RWPE1 (cell line): ENCODE results near the gene BABAM2.

Source experiments
- CTCF ChIA-PET: fragments of 350-600 bp; sonication (Branson Sonifier 250); formaldehyde crosslinking; extraction: SDS; loops from one replicate; lab custom pipeline; 2021; lab: Yijun Ruan, JAX
- POLR2A ChIA-PET: fragments of 400-600 bp; formaldehyde crosslinking; extraction: SDS; loops from one replicate; lab custom pipeline; 2020; ENCODE audit warnings: antibody characterized with exemption; ENCODE audit not compliant: low non-redundant PET; lab: Yijun Ruan, JAX
- DNase-seq: peaks from one replicate; pipeline ENCODE4 v3.0.0; 2012; ENCODE audit warnings: low spot score
- H3K27ac ChIP-seq: fragments of 450-650 bp; 2 replicates; pipeline ENCODE4 v1.5.1; 2017
- TF ChIP-seq, protein P1 (sequence below): fragments of 450-650 bp; conservative IDR thresholded peaks from 2 replicates; pipeline ENCODE4 v1.5.1; 2017; ENCODE audit warnings: low read depth, mild to moderate bottlenecking

BABAM2 gene

DNA sequence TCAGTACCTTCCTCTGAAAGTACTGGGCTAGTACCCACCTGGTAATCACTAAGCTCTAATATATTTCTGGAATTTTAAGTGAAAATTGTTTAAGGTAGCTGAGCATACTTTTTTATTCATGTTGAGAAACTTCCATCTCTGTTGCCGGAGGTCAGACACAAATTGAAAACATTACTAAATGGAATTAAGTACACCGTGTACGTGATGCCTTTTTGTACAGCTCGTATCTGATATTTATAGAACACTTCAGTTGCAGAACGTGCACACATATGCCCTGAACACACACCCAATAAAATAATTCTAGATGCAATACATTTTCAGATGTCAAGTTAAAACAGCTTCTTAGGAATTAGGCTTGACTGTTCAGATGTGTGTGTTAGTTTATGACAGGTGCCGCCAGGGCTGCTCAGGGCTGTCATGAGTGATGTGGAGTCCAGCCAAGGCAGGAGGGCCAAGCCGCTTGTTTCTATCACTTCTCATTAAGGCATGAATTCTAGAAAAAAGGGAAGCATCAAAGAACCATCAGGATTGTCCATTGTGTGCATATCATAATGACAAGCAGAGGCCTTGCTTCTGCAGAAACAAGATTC, 421.2 kb downstream of the BABAM2 start:
- ChIA-PET POLR2A (no interaction called here), CTCF (no interaction called here)
- TF ChIP-seq, protein P1, sequence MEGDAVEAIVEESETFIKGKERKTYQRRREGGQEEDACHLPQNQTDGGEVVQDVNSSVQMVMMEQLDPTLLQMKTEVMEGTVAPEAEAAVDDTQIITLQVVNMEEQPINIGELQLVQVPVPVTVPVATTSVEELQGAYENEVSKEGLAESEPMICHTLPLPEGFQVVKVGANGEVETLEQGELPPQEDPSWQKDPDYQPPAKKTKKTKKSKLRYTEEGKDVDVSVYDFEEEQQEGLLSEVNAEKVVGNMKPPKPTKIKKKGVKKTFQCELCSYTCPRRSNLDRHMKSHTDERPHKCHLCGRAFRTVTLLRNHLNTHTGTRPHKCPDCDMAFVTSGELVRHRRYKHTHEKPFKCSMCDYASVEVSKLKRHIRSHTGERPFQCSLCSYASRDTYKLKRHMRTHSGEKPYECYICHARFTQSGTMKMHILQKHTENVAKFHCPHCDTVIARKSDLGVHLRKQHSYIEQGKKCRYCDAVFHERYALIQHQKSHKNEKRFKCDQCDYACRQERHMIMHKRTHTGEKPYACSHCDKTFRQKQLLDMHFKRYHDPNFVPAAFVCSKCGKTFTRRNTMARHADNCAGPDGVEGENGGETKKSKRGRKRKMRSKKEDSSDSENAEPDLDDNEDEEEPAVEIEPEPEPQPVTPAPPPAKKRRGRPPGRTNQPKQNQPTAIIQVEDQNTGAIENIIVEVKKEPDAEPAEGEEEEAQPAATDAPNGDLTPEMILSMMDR, result no peak
- H3K27ac ChIP-seq, result no peak overlapping the region
- no peak for DNase-seq

DNA sequence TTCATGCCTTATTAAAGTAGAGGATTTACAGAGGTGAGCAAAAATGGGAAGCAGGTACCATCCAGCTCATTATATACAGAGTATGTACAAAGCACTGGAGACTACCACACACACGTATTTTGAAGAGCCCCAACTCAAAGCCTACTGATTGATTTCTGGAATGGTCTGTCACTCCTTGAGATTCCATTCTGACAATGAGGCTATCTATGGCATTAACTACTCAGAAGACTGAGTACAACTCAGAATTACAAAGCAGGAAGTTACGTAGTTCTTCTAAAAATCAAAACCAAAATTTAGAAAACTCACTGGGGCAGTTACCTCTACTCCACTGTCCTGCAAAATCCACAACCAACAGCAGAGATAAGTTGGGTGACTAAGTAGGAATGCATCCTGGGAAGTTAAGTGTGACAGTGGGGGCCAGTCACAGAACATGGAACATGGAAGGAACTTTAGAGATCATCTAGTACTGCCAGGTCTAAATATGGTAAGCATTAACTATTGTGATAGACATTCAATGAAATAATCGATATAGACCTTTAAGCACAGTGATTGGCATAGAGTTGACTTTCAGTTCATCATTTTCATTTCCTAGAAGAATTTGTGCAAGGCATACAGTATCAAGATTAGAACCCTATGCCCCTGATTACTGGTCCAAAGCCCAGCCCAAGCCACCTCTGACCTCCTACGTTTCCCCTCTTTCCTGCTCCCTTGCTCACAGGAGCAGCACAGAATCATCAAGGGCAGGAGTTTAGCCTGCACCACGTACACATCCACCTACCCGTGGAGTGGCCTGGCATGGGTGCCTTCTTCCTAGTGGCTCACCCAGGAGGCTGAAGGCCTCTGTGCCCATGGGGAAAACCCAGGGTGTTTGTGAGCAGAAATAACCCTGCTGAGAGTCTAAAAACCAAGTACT, 422.0 kb downstream of the BABAM2 start:
- CTCF ChIA-PET, result no interaction called here
- DNase-seq, result no peak
- no peak overlapping the region for H3K27ac ChIP-seq
- TF ChIP-seq, protein P1, result no peak
- POLR2A ChIA-PET, result no interaction called here

DNA sequence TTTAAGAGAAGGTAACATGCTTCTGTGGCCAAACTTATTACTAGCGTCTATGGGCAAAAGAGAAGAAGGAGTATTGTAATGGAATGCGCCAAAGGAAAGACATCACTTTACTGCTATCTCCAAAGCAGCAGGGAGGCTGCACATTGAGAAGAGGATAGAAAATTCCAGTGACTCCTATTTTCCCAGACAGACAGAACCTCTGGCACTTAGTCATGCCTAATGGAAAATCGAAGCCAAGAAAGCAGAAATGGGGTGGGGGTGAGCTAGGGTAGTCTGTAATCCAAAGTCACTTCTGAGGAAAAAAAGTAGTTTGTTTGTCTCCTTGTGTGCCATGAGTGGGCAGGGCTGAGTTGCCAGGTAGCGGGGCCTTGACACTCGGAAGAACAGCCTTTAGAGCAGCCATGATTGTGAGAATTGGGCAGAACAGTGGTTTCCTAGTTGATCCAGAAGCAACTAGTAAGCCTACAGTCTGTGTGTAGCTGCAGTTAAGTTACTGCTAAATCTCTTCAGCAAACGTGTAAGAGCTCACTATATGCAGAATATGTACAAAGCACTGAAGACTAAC, 422.8 kb downstream of the BABAM2 start:
- POLR2A ChIA-PET, result no interaction called here
- CTCF ChIA-PET, result no interaction called here
- H3K27ac ChIP-seq, result no peak overlapping the region
- DNase-seq, result no peak
- TF ChIP-seq, protein P1, result no peak

DNA sequence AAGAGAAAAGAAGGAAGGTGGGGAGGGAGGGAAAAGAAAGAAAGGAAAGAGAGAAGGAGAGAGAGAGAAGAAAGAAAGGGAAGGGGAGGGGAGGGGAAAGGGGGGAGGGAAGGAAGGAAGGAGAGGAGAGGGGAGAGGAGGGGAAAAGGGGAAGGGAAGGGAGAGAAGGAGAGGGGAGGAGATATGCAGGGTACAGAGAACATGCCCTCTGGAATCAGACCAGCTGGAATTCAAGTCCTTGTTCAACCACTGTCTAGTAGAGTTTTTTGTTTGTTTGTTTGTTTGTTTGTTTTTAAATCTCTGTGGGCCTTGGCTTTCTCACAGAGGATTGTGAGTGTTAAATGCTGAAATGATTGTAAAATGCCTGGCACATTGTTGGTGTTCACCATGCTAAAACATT, 424.4 kb downstream of the BABAM2 start:
- DNase-seq, result no peak
- TF ChIP-seq, protein P1, result no peak
- H3K27ac ChIP-seq, result no peak overlapping the region
- ChIA-PET POLR2A (no interaction called here), CTCF (no interaction called here)

DNA sequence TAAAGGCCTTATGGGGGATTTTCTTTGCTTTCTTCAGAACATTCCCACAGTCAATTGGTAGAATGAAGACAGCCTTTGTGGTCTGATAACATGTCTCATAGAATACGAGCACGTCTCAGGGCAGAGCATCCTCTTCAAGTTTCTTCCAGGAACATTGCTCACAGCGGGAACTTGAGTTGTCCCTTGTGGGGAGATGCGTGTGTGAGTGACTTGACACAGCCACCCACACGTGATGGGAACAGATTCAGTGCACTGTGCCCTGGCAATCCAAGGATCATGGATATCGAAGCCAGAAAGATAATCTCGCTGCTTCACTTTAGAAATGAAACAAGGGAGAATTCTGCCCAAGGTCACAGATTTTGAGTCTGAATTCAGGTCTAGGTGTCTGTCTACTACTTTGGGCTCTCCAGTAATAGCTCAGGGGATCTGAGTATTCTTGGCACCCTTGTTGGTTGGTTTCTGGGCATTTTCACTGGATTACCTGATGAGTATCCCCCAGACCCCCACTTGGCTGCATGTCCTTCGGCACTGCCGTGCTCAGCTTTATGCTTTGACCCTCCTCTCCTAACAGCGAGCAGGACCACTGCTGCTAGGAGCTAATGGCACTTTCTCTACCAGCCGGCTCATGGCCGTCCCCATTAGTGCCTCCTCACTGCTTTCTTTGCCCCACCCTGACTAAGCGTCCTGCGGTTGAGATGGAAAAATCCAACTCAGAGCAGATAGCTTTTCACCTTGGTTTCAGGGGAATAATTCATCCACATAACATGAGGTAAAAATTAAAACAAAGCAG, 426.2 kb downstream of the BABAM2 start:
- POLR2A ChIA-PET, result no interaction called here
- H3K27ac ChIP-seq, result no peak overlapping the region
- no peak for DNase-seq
- CTCF ChIA-PET, result no interaction called here
- TF ChIP-seq, protein P1, result no peak

DNA sequence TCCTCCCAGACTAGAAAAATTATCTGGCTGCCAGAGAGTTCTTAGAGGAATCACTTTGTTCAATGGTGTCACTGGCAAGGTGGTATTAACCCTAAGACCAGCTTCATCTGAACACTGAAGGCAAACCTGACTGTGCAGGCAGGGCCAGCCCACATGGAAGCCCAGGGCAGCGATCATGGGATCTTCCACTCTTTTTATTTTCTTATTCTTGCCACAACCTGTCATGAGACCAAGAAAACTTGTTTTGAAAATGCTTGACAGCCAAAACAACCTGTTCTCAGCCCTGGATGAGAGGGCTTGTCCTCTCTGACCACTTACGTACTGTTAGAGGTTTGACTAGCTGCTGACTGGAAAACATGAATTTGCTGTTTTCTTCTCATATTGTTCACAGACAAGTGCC, 426.9 kb downstream of the BABAM2 start:
- DNase-seq, result no peak
- TF ChIP-seq, protein P1, result no peak
- ChIA-PET CTCF (interaction anchor here (0.8 kb wide), 1 partner anchor 60 kb away, joined by 3 read pairs; no protein-coding TSS in a partner anchor), POLR2A (no interaction called here)
- no peak overlapping the region for H3K27ac ChIP-seq
